HepG2 (cell line): ENCODE results near the gene IGFN1. TPM values are rescaled to one million over a fixed set of nuclear protein-coding genes. Genes with fewer than 3 reads are reported as not detected.
A peak's percentile ranks its signal among the peaks of the same experiment; 100 is the strongest.

Experiments
- ATAC-seq: fragments of 200-7000 bp; cut with Tn5 transposase; 3 replicates; pipeline ENCODE4 v1.9.1; 2020; ENCODE audit warnings: mild to moderate bottlenecking, moderate library complexity
- BruUV-seq: library from RNA; stranded (reverse); fragments of 400-500 nt; replicated peaks from 2 replicates; lab custom pipeline; 2021; lab: Mats Ljungman, UMichigan
- CTCF ChIA-PET: fragments of 300-600 bp; formaldehyde crosslinking; extraction: SDS; loops from one replicate; lab custom pipeline; 2021; ENCODE audit warnings: low total read pairs, inconsistent platforms, low intra/inter-chr PET ratio; lab: Yijun Ruan, JAX
- POLR2A ChIA-PET: fragments of 350-600 bp; sonication (Branson Sonifier 250); formaldehyde crosslinking; loops from one replicate; lab custom pipeline; 2020; ENCODE audit warnings: antibody characterized with exemption, inconsistent platforms; lab: Yijun Ruan, JAX
- DNase-seq: peaks from one replicate; pipeline ENCODE4 v3.0.0-alpha.2; 2015; ENCODE audit warnings: low spot score
- FAIRE-seq: peaks from 3 replicates; lab custom pipeline; 2011; peaks lifted over from hg19 to GRCh38; lab: Jason Lieb, UNC
- H2AFZ ChIP-seq: one replicate; pipeline ENCODE4 v1.6.1; 2011; ENCODE audit warnings: low read length, inconsistent platforms
- H3K27ac ChIP-seq: fragments of 300-600 bp; 3 replicates; pipeline ENCODE4 v1.8.0; 2011; ENCODE audit warnings: mixed run types, mild to moderate bottlenecking, mixed read lengths, low read length, inconsistent platforms; ENCODE audit not compliant: insufficient read depth; ENCODE audit errors: extremely low read length
- H3K27me3 ChIP-seq, 2 experiments: fragments of 200-600 bp in 1 of 2; 2 replicates in 1 of 2; 3 replicates in 1 of 2; pipeline versions ENCODE4 v1.6.0 to v1.8.0; 2011; ENCODE audit warnings: low read length in 2 of 2, mild to moderate bottlenecking in 2 of 2, moderate library complexity in 2 of 2, inconsistent platforms in 1 of 2; ENCODE audit not compliant: insufficient read depth in 2 of 2, control insufficient read depth in 1 of 2
- H3K36me3 ChIP-seq, 2 experiments: fragments of 200-600 bp in 1 of 2; replicated peaks in 1 of 2; 2 replicates in 1 of 2; 3 replicates in 1 of 2; pipeline versions ENCODE4 v1.5.1 to v1.8.0; 2011; ENCODE audit warnings: low read length in 2 of 2, inconsistent platforms in 1 of 2; ENCODE audit not compliant: insufficient read depth in 2 of 2, control insufficient read depth in 1 of 2
- H3K4me1 ChIP-seq: 2 replicates; pipeline ENCODE4 v1.5.1; 2012; ENCODE audit warnings: low read length, inconsistent platforms; ENCODE audit not compliant: insufficient read depth
- H3K4me2 ChIP-seq: 2 replicates; pipeline ENCODE4 v1.6.0; 2011; ENCODE audit warnings: low read depth, low read length, inconsistent platforms
- H3K4me3 ChIP-seq, 3 experiments: fragments of 200-600 bp in 1 of 3; sonication (generic), shearing (Covaris generic) in 1 of 3; replicated peaks in 1 of 3; 2 replicates each; pipeline ENCODE4 v1.5.1; 2011 to 2016; ENCODE audit warnings: low read length in 3 of 3, inconsistent platforms in 2 of 3, low read depth in 2 of 3, mild to moderate bottlenecking in 2 of 3, control low read depth in 1 of 3, mixed read lengths in 1 of 3; ENCODE audit not compliant: insufficient read depth in 1 of 3
- H3K79me2 ChIP-seq: one replicate; pipeline ENCODE4 v1.6.1; 2011; ENCODE audit warnings: low read length, inconsistent platforms; ENCODE audit not compliant: insufficient read depth
- H3K9ac ChIP-seq: 2 replicates; pipeline ENCODE4 v1.6.0; 2011; ENCODE audit warnings: mild to moderate bottlenecking, low read depth, low read length, inconsistent platforms; ENCODE audit not compliant: insufficient read depth
- H3K9me3 ChIP-seq: 2 replicates; pipeline ENCODE4 v1.5.1; 2012; ENCODE audit warnings: mild to moderate bottlenecking, low read length
- H4K20me1 ChIP-seq: 2 replicates; pipeline ENCODE4 v1.6.0; 2011; ENCODE audit warnings: inconsistent platforms, mild to moderate bottlenecking, low read length, moderate library complexity; ENCODE audit not compliant: insufficient read depth
- KLF13 ChIP-seq: sonication (generic); formaldehyde crosslinking; IDR thresholded peaks from 2 replicates; pipeline ENCODE4 v1.4.0; 2020; ENCODE audit warnings: mild to moderate bottlenecking, missing genetic modification reagents
- RARG ChIP-seq: sonication (generic); formaldehyde crosslinking; IDR thresholded peaks from 2 replicates; pipeline ENCODE4 v1.4.0; 2020; ENCODE audit warnings: low read depth, mild to moderate bottlenecking, missing genetic modification reagents
- SOX6 ChIP-seq, 2 experiments: fragments of 450-650 bp in 1 of 2; sonication (generic) in 1 of 2; formaldehyde crosslinking in 1 of 2; IDR thresholded peaks; 2 replicates each; pipeline versions ENCODE4 v1.4.0 to v1.6.1; 2017 to 2020; ENCODE audit warnings: antibody characterized with exemption in 1 of 2, mild to moderate bottlenecking in 1 of 2, missing genetic modification reagents in 1 of 2
- ZNF232 ChIP-seq: sonication (generic); formaldehyde crosslinking; IDR thresholded peaks from 2 replicates; pipeline ENCODE4 v1.4.0; 2020; ENCODE audit warnings: missing genetic modification reagents, borderline replicate concordance
- ZNF326 ChIP-seq: sonication (generic); formaldehyde crosslinking; IDR thresholded peaks from 2 replicates; pipeline ENCODE4 v1.4.0; 2020; ENCODE audit warnings: missing genetic modification reagents, borderline replicate concordance
- ZNF383 ChIP-seq: sonication (generic); formaldehyde crosslinking; IDR thresholded peaks from 2 replicates; pipeline ENCODE4 v1.4.0; 2020; ENCODE audit warnings: missing genetic modification reagents, mild to moderate bottlenecking, borderline replicate concordance
- WGBS: methylation state at CpG from one replicate; pipeline ENCODE4 v1.1.6; 2017; ENCODE audit warnings: low lambda C conversion rate; 5-methylcytosine and 5-hydroxymethylcytosine counted together
- in situ Hi-C: cut with HindIII; loops from 2 replicates; pipeline ENCODE4 v1.10.0; 2017; ENCODE audit warnings: low pct_unique_long_range_greater_than_20kb; ENCODE audit not compliant: extremely low pct_ligation_motif_present
- intact Hi-C: fragments of 100-400 bp; cut with micrococcal nuclease; formaldehyde crosslinking; loops from one replicate; pipeline ENCODE4 v1.10.0; 2022; ENCODE audit not compliant: unreplicated experiment
- polyA plus RNA-seq, 8 experiments: library from polyadenylated mRNA; depleted of rRNA in 3 of 8; stranded (reverse) in 7 of 8; unstranded in 1 of 8; fragments of >200 nt; fragmentation: Illumina TruSeq in 4 of 8; extraction: Trizol in 4 of 8; gene quantifications; 2 replicates each; pipeline versions ENCODE4 v1.2.1 to v1.2.3, GENCODE V29; 2011 to 2016; ENCODE audit warnings: low read depth in 4 of 8, missing spikeins in 1 of 8, mixed read lengths in 1 of 8; ENCODE audit not compliant: insufficient read depth in 1 of 8
- total RNA-seq, 5 experiments: library from RNA; depleted of rRNA; stranded (reverse); fragments of >200 nt; fragmentation: Illumina TruSeq; extraction: Trizol; gene quantifications; 2 replicates each; pipeline ENCODE4 v1.2.3, GENCODE V29; 2016; ENCODE audit warnings: low read depth in 1 of 5
- TF ChIP-seq, protein P1 (sequence below): sonication (generic); formaldehyde crosslinking; IDR thresholded peaks from 2 replicates; pipeline ENCODE4 v1.4.0; 2020; ENCODE audit warnings: mild to moderate bottlenecking, missing genetic modification reagents
- TF ChIP-seq, protein P2 (sequence below): sonication (generic); formaldehyde crosslinking; IDR thresholded peaks from 2 replicates; pipeline ENCODE4 v1.4.0; 2020; ENCODE audit warnings: missing genetic modification reagents
- TF ChIP-seq, protein P3 (sequence below): sonication (generic); IDR thresholded peaks from 2 replicates; pipeline ENCODE4 v1.6.1; 2016; ENCODE audit warnings: low read depth, borderline replicate concordance
- TF ChIP-seq, protein P4 (sequence below): sonication (generic); formaldehyde crosslinking; IDR thresholded peaks from 2 replicates; pipeline ENCODE4 v1.4.0; 2020; ENCODE audit warnings: mild to moderate bottlenecking, missing genetic modification reagents
- TF ChIP-seq, protein P5 (sequence below): sonication (generic); formaldehyde crosslinking; IDR thresholded peaks from 2 replicates; pipeline ENCODE4 v1.4.0; 2020; ENCODE audit warnings: missing genetic modification reagents

Gene IGFN1
- total and polyA plus RNA-seq, 2 of the 13 experiments (the other 11 are each of a cell fraction or from before 2014, with no cell fraction given): 0.04 to 0.05 TPM

DNA sequence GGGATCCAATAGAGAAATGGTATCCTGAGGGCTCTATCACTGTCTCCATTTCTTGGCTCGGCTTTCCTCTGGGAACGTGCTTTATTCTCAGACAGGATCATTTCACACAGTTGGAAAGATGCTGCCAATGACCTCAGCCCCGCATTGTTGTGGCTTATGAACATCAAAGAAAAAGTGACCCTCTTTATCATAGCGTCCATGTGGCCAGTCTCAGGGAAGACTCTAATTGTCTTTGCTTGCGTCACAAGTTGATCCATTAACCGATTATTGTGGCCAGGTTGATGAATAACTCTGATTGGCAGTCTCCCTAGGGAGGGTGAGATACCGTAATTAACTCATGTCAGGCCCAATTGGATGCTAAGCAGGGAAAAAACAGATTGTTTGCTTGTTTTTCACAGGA lies 26.0 kb upstream of the IGFN1 start (continued):
- TF ChIP-seq SOX6 (IDR thresholded peaks at IDR 0.05) (no peak), SOX6 (CRISPR knock-in tag; IDR thresholded peaks at IDR 0.05) (peak; percentile 29; the same call in 1 of the 2 replicates)

DNA sequence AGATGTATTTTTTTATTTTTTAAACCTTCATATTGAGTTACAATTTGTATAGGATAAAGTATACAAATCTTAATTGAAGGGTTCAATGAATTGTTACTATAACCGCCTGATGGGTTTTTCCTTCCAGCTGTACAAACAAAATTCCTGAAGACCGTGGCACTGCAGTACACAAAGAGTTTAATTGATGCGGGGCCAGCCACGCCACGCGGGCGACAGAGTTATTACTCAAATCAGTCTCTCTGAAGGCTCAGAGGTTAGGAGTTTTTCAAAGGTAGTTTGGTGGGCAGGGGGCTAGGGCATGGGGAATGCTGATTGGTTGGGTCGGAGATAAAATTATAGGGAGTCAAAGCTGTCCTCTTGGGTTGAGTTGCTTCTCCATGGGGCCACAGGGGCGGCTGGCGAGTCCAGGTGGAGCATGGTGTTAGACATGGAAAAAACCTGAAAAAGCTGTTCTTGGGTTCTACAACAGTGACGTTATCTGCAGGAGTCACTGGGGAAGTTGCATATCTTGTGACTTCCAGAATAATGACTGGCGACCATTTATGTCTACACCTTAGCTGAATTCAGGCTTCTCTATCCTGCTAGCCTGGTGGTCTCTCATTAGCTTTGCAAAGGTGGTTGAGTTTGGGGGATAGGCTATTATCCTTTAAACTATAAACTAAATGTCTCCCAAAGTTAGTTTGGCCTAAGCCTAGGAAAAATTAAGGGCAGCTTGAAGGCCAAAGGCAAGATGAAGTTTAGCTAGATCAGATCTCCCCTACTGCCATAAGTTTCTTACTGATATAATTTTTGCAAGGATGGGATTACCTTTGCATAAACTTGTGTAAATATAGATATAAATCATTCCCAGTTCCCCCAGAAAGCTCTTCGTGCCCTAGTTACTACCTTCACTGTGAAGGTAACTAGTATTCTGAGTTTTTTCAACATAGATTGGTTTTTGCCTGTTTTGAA lies 23.3 kb upstream of the IGFN1 start:
- Histone ChIP-seq H3K9ac (no peak overlapping the region), H3K27me3 (no peaks in the 10 kb centered on the region; a peak in 2 of 5 replicates), H3K9me3 (no peaks in the 10 kb centered on the region), H2AFZ (no peak overlapping the region), H4K20me1 (no peaks in the 10 kb centered on the region), H3K4me1 (peaks cover 27% of the 10 kb centered on the region), H3K4me2 (no peak overlapping the region), H3K4me3 (no peak overlapping the region), H3K79me2 (no peaks in the 10 kb centered on the region), H3K36me3 (no peaks in the 10 kb centered on the region), H3K27ac (no peak overlapping the region)
- CTCF ChIA-PET: no interaction called here
- WGBS: 89% methylated on average over 13 of the region's 13 CpGs
- intact Hi-C loops: no loop called here
- DNase-seq (no peak), FAIRE-seq (no peak), ATAC-seq (no peak)
- no peak for TF ChIP-seq ZNF232 (CRISPR knock-in tag)
- no peak for TF ChIP-seq KLF13 (CRISPR knock-in tag)
- TF ChIP-seq, protein P1, sequence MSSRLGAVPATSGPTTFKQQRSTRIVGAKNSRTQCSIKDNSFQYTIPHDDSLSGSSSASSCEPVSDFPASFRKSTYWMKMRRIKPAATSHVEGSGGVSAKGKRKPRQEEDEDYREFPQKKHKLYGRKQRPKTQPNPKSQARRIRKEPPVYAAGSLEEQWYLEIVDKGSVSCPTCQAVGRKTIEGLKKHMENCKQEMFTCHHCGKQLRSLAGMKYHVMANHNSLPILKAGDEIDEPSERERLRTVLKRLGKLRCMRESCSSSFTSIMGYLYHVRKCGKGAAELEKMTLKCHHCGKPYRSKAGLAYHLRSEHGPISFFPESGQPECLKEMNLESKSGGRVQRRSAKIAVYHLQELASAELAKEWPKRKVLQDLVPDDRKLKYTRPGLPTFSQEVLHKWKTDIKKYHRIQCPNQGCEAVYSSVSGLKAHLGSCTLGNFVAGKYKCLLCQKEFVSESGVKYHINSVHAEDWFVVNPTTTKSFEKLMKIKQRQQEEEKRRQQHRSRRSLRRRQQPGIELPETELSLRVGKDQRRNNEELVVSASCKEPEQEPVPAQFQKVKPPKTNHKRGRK (CRISPR knock-in tag): no peak
- TF ChIP-seq, protein P2, sequence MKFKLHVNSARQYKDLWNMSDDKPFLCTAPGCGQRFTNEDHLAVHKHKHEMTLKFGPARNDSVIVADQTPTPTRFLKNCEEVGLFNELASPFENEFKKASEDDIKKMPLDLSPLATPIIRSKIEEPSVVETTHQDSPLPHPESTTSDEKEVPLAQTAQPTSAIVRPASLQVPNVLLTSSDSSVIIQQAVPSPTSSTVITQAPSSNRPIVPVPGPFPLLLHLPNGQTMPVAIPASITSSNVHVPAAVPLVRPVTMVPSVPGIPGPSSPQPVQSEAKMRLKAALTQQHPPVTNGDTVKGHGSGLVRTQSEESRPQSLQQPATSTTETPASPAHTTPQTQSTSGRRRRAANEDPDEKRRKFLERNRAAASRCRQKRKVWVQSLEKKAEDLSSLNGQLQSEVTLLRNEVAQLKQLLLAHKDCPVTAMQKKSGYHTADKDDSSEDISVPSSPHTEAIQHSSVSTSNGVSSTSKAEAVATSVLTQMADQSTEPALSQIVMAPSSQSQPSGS: no peak
- TF ChIP-seq, protein P3, sequence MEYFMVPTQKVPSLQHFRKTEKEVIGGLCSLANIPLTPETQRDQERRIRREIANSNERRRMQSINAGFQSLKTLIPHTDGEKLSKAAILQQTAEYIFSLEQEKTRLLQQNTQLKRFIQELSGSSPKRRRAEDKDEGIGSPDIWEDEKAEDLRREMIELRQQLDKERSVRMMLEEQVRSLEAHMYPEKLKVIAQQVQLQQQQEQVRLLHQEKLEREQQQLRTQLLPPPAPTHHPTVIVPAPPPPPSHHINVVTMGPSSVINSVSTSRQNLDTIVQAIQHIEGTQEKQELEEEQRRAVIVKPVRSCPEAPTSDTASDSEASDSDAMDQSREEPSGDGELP: peak; percentile 49; the same call in 1 of the 2 replicates
- no peak for TF ChIP-seq ZNF326 (CRISPR knock-in tag)
- TF ChIP-seq, protein P4, sequence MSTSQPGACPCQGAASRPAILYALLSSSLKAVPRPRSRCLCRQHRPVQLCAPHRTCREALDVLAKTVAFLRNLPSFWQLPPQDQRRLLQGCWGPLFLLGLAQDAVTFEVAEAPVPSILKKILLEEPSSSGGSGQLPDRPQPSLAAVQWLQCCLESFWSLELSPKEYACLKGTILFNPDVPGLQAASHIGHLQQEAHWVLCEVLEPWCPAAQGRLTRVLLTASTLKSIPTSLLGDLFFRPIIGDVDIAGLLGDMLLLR (CRISPR knock-in tag): no peak
- TF ChIP-seq RARG: no peak
- TF ChIP-seq ZNF383: no peak
- TF ChIP-seq, protein P5, sequence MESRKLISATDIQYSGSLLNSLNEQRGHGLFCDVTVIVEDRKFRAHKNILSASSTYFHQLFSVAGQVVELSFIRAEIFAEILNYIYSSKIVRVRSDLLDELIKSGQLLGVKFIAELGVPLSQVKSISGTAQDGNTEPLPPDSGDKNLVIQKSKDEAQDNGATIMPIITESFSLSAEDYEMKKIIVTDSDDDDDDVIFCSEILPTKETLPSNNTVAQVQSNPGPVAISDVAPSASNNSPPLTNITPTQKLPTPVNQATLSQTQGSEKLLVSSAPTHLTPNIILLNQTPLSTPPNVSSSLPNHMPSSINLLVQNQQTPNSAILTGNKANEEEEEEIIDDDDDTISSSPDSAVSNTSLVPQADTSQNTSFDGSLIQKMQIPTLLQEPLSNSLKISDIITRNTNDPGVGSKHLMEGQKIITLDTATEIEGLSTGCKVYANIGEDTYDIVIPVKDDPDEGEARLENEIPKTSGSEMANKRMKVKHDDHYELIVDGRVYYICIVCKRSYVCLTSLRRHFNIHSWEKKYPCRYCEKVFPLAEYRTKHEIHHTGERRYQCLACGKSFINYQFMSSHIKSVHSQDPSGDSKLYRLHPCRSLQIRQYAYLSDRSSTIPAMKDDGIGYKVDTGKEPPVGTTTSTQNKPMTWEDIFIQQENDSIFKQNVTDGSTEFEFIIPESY: peak; percentile 58; the same call in 1 of the 2 replicates
- in situ Hi-C loops: no loop called here
- POLR2A ChIA-PET: interaction anchor here (1.9 kb wide), 1 partner anchor 13 kb away, joined by 5 read pairs; the partner anchor contains the start of gene TMEM9
- BruUV-seq: no TSS peak
